HG02973 (cell line): ENCODE data around the gene ELAVL3.
A peak's percentile ranks its signal among the peaks of the same experiment; 100 is the strongest.
"Not testable (repeated sequence)": the region's sequence is repeated elsewhere in the genome, so short reads cannot be mapped to it uniquely, and the experiment has no call there.

ENCODE experiments used
- ATAC-seq: cut with Tn5 transposase; IDR thresholded peaks from one replicate; pipeline ENCODE4 v1.9.1; 2021; ENCODE audit warnings: moderate library complexity; ENCODE audit not compliant: unreplicated experiment

ELAVL3 gene

GRCh38 chr19:11444059-11444458 lies 36.8 kb downstream of the ELAVL3 start:
- no peak for ATAC-seq

- no peak for ATAC-seq
Measured at GRCh38 chr19:11437955-11438354, 42.9 kb downstream of the ELAVL3 start.

DNA sequence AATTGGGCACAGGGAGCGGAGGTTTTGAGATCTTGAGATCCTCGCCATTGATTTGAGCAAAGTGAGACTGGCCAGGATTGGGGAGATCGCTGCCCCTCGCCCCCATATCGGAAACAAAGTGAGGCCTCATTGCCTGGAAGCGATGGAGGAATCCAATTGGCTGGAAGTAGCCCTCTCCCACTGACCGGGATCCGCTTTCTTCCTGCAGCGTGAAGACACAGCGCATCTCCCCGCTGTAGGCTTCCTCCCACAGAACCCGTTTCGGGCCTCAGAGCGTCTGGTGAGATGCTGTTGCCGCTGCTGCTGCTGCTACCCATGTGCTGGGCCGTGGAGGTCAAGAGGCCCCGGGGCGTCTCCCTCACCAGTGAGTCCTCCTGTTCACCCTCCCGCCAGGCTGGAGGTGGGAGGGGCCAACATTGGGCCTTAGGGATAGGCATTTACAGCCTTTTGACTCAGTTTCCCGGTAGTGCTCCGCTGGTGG lies 45.0 kb downstream of the ELAVL3 start:
- no peak for ATAC-seq

DNA sequence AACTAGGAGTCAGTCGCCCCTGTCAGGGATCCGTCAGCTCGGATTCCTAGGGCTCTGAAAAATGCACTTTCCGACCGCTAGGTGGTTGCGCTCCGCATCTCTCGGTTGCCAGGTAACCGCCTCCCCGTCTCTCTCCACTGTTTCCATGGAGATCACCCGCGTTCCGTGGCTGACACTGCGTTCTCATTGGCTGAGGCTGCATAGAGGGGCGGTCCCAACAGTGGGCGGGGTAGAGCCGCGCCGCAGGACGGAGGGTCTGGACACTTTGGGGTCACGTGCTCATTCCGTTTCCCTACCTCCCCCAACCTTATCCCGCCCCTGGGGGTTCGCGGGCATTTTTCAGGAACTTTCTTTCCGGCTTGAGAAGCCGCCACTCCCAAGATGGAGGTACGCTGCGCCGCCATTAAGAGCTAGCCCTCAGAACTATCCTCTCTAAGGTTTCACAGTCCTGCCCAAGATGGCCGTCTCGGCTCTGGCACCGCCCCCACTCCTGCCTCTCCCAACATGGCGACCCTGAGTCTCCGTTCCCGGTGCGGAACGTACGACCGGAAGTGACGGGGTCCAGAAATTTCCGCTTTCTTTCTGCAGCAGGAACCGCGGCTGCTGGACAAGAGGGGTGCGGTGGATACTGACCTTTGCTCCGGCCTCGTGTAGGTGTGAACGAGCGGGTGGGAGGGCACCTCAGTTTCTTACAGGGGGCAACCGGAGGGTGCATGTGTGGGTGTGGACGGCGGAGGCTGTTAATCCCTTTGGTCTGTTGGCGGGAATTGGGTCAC lies 45.6 kb downstream of the ELAVL3 start, which contains the start of the genes ODAD3 and PRKCSH:
Gene ODAD3, minus strand, starts transcription at position 65 of the 776 bp plus-strand sequence. CDS start 105 bp downstream, outside the sequence.
Gene PRKCSH, plus strand, starts transcription at position 579 of the 776 bp plus-strand sequence. CDS start 483 bp downstream, outside the sequence.
- ATAC-seq, result peak; percentile 83

GRCh38 chr19:11434703-11435056 lies 46.2 kb downstream of the ELAVL3 start:
- ATAC-seq, result peak; percentile 6

GRCh38 chr19:11433526-11433925 lies 47.3 kb downstream of the ELAVL3 start:
- not testable (repeated sequence) for ATAC-seq

DNA sequence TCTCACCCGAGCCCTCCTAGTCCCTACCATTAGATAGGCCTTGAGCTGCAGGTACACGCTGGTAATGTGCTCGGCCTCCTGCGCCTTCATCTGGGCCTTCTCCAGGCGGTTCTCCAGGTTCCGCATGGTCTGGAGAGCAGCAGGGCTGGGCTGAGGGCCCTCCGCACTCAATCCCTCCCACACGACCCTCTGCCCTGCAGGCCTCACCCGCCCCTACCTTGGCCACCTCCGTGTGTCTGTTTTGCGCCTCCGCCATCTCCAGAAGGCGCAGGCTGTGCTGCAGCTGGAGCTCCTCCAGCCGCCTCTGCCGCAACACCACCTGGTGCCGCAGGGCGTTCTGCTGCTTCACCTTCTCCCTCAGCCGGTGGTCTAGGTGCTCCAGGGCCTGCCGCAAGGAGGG lies 54.2 kb downstream of the ELAVL3 start:
- ATAC-seq, result no peak

GRCh38 chr19:11425719-11426457 lies 55.0 kb downstream of the ELAVL3 start:
- no peak for ATAC-seq

DNA sequence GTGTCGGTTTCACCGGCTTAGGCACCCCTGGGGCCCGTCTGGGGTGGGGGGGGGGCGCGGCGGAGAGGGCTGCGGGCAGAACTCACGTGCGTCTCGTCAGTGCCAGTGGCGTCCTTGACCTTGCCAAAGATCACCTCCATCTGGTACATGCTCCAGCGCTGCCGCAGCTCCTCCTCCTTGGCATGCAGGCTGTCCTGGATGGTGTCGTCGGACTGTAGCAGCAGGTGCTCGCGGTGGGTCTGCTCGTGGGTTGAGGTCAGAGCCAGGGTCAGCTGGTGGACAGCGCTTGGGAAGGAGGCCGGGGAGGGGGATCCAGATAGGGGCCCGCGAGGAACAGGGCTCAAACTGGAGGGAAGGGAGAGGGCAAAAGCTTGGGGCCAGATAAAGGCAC lies 57.1 kb downstream of the ELAVL3 start:
- ATAC-seq, result no peak

DNA sequence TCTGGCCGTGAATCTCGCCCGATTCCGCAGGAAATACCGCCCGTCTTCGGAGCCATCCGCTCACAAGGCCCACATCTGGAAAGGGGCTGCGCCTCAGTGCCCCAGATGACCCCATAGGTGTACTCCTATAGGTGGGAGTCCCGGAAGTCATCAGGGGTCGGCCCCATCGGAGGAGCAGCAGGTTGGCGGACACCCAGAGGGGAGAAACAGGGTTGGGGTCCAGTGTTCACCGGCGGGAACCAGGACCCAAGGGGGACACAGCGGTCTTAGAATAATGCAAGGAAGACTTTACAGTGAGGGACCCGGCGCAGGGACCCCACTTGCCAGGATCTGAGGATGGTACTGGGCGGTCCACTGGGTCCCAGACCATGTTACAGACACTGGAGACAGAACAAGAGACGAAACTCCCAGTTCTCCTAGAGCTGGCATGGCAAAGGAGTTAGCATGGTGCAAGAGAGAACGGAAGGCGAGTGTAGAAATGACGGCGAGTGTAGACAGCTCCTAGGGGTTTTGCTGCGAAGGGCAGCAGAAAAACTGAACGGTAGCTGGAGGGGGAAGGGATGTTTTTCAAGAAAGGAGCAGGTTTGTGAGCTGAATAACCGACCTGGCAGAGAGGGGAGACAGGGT lies 57.6 kb downstream of the ELAVL3 start:
- ATAC-seq, result no peak

- no peak for ATAC-seq
Measured at GRCh38 chr19:11422163-11423065, 58.4 kb downstream of the ELAVL3 start.

- ATAC-seq, result no peak
Measured at GRCh38 chr19:11421371-11422098, 59.3 kb downstream of the ELAVL3 start.

DNA sequence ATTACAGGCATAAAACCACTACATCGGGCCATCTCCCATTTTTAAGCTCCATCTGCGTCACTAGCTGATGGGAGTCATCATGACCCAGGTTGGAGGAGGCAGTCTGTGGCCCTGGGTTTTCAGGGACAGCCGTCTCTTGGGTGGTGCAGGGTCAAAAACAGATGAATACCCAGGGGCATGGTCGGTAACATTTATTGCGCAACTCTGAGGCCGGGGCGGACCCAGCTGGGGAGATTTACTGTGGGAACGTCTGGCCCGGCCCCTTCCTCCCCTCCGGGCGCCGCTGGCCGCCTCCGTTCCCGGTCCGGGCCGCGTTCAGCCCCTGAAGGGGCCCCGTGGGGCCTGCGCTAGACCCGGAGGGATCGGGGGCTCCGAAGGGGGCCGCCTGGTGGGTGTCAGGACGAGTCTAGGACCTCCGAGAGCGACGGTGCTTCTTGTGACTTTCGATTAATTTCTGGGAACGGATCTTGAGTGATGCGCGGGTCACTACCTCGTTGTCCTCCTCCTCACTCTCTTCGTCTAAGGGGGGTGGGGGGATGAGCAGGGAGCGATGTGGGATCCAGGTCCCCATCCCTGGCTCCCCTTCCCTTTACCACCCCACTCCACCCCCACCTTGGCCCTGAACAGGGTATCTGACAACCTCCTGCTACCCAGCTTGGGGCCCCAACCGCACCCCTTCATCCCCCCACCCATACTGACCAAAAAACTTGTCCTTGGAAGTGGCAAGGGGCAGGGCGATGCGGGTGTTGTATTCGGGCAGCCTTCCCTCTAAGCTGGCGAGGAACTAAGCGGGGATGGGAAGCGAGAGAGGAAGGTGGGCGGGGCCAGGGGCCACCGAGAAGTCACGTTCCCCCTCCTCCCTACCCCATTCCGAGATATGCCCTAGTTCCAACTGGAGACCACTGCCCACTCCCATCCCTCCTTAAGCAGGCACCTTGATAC lies 60.1 kb downstream of the ELAVL3 start:
- ATAC-seq, result no peak

DNA sequence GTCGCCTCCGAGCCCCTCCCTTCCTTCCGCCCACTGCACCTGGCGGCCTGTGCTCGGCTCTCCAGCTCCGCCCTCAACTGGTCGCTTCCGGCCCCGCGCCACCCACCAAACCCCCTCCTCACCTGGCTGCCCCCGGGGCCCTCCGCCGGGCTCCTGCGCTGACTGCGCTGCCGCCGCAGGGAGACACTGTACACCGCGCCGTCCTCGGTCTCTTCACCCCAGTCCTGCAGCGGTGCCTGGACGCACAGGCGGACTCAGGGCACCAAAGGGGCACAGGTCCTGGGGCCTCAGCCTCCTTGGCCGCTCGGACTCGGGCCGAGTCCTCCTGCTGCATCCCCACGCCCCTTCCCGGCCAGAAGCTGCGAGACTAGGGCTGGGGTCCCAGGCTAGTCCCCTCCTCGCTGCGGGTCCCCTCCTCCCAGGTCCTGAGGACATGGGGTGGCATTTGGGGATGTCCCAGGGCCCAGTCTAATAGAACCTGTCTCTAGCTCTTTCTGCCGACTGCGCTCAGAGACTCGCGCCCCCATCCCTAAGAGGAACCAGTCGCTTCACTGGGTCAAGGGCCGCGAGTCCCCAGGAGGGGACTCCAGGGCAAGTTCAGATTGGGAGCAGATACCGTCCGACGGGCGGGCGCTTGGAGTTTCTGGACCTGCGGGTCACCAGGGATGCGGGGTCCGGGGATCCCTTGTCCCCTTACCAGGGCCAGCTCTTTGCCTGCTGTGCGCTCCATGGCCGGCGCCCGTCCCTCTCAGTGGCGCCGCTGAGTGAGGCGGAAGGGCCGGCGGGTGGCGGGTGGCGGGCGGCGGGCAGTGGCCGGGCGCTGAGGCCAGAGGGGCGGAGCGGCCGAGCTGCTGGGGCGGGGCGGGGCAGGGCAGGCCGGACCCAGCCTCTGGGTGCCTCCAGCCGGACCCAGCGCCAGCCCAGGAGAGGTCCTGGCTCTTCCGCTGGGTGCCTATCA lies 62.0 kb downstream of the ELAVL3 start, which contains the start of gene RGL3:
Gene RGL3, minus strand, starts transcription at position 766 of the 958 bp plus-strand sequence. Its CDS starts 36 bp downstream, at position 730.
- no peak for ATAC-seq

- ATAC-seq, result no peak
Measured at GRCh38 chr19:11418094-11418548, 62.7 kb downstream of the ELAVL3 start.

DNA sequence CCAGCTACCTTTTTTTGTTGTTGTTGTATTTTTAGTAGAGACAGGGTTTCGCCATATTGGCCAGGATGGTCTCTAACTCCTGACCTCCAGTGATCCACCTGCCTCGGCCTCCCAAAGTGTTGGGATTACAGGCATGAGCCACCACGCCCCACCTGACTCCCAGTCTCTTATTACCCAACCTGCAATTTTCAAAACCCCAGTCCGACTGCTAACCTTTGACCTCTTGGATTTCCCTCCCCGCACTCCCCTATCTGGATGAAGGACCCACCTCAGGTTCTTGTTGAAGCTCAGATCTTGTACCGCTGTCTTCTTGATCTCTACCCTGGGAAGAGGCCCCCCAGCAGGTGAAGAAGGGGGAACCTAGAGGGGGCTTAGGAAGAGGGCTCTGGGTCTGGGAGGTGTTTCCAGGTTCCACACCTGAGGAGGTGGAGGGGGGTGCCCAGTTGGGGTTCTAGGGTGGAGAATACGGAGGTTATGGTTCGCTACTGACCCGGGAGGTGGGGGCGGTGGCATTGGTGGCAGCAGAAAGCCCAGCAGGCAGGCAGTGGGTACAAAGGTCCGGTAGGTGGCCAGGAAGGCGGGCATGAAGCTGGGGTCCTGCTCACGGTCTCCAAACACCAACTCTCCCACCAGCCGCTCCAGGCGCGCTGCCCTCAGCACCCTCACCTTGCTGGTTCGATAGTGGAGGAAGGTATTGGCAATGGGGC lies 64.3 kb downstream of the ELAVL3 start:
- ATAC-seq, result no peak

DNA sequence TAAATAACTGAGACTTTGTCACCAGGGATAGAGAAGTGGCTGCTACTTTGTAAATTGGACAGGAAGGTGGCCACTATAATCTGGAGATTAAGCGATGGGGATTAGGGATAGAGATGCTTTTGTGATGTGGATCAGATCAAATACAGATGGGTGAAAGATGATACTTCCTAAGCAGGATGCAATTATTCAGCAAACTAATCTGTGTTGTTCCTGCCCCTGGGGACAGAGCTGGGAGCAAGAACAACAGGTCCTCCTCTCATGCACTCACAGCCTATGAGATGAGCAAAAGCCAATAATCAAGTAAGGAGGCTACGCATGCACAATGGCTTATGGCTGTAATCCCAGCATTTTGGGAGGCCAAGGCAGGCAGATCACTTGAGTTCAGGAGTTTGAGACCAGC lies 66.3 kb downstream of the ELAVL3 start:
- ATAC-seq, result no peak
